ENCODE data around the gene DBX1.

DNA sequence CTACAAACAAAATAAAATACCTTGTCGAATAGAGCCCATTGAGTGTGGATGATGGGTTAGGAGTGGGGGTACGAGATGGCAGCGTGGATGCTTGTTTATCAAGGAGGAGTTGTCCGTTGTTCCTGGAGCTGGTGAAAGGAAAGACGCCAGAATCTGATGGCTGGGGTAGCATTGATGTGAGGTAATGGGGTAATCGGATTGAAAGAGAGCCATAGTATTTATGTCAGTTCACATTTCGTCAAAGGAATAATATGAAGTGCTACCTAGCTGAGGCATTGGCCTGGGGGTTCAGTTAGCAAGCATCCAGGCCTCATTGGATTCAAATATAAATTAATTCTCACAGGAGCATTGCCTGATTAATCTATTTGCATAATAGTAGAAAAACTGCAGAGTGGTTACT, 16.9 kb upstream of the DBX1 start:
- TF ChIP-seq, protein P1, sequence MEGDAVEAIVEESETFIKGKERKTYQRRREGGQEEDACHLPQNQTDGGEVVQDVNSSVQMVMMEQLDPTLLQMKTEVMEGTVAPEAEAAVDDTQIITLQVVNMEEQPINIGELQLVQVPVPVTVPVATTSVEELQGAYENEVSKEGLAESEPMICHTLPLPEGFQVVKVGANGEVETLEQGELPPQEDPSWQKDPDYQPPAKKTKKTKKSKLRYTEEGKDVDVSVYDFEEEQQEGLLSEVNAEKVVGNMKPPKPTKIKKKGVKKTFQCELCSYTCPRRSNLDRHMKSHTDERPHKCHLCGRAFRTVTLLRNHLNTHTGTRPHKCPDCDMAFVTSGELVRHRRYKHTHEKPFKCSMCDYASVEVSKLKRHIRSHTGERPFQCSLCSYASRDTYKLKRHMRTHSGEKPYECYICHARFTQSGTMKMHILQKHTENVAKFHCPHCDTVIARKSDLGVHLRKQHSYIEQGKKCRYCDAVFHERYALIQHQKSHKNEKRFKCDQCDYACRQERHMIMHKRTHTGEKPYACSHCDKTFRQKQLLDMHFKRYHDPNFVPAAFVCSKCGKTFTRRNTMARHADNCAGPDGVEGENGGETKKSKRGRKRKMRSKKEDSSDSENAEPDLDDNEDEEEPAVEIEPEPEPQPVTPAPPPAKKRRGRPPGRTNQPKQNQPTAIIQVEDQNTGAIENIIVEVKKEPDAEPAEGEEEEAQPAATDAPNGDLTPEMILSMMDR (conservative IDR thresholded peaks at IDR 0.05; ENCODE audit: low read length) = no peak
- no peak for TF ChIP-seq EZH2phosphoT487 (IDR thresholded peaks at IDR 0.05; ENCODE audit: borderline replicate concordance, low read depth, low read length)
